ENCODE data around the gene PSKH1. TPM values are rescaled to one million over a fixed set of nuclear protein-coding genes. Genes with fewer than 3 reads are reported as not detected.
"Not testable (repeated sequence)": the region's sequence is repeated elsewhere in the genome, so short reads cannot be mapped to it uniquely, and the experiment has no call there.

Gene PSKH1
- total and polyA plus RNA-seq, 8 donors, result 12.7 to 17.7 (median 15.5) TPM

DNA sequence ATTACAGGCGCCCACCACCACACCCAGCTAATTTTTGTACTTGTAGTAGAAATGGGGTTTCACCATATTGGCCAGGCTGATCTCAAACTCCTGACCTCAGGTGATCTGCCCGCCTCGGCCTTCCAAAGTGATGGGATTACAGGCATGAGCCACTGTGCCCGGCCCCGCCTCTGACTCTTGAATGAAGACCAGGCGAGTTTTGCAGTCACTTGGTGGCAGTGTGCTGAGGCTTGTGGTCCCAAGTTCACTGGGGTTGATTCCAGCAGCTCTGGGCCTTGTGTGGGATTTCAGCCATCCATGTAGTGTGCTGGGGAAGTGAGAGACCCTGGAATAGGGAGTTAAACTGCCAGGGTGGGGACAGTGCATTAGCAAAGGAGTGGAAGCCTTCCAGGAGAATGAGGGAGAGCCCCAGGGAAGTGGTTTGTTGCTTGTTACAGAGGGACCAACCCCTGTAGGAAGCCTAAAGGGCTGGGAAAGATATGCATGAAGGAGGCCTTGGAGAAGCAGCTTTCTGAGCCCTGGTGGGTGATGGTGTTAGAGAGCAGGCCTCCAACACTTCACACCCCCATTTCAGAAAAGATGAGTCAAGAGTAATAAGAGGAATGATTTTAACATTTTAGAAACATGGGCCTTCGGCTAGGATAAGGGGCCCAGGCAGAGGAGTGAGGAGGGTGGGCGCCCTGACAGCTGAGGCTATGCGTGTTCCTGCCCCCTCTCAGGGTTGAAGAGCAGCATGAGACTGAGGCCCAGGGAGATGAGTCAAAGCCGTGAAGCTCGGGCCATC lies 14.5 kb downstream of the PSKH1 start:
- 88 to 89% methylated on average over 11 of the region's 11 CpGs for WGBS, 2 donors
- ATAC-seq (no peak), FAIRE-seq (no peak), DNase-seq (no peak)
- TF ChIP-seq CTCF (IDR thresholded peaks at IDR 0.05), result no peak
- Histone ChIP-seq H3K4me1 (no peaks in the 10 kb centered on the region), H3K27ac (no peak overlapping the region), H3K4me3 (no peak overlapping the region), H3K36me3 (peaks cover 0 to 30% (median 10%) of the 10 kb centered on the region in 3 donors), H3K9me3 (no peaks in the 10 kb centered on the region), H3K27me3 (no peaks in the 10 kb centered on the region)
- intact Hi-C loops (cut with DNase I), result no loop called here

DNA sequence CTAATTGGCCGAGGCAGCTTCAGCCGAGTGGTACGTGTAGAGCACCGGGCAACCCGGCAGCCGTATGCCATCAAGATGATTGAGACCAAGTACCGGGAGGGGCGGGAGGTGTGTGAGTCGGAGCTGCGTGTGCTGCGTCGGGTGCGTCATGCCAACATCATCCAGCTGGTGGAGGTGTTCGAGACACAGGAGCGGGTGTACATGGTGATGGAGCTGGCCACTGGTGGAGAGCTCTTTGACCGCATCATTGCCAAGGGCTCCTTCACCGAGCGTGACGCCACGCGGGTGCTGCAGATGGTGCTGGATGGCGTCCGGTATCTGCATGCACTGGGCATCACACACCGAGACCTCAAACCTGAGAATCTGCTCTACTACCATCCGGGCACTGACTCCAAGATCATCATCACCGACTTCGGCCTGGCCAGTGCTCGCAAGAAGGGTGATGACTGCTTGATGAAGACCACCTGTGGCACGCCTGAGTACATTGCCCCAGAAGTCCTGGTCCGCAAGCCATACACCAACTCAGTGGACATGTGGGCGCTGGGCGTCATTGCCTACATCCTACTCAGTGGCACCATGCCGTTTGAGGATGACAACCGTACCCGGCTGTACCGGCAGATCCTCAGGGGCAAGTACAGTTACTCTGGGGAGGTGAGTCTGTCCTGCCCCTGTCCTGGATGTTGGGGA lies 16.1 kb downstream of the PSKH1 start:
- FAIRE-seq, result no peak
- 95% methylated on average over 36 of the region's 36 CpGs for WGBS, 2 donors
- intact Hi-C loops (cut with DNase I), result no loop called here
- no peak for ATAC-seq
- peaks cover 0 to 25% (median 10%) of the 10 kb centered on the region in 3 donors for H3K36me3 ChIP-seq
- H3K27ac ChIP-seq, result no peak overlapping the region
- H3K4me1 ChIP-seq, result no peaks in the 10 kb centered on the region
- TF ChIP-seq CTCF (IDR thresholded peaks at IDR 0.05), result no peak
- H3K4me3 ChIP-seq, result no peak overlapping the region
- DNase-seq, result peak in 1 of 6 donors; percentile 40
- H3K9me3 ChIP-seq, result no peaks in the 10 kb centered on the region
- H3K27me3 ChIP-seq, result no peaks in the 10 kb centered on the region

- peak in 2 of 4 donors; percentile 19 to 58 for ATAC-seq
- TF ChIP-seq CTCF (IDR thresholded peaks at IDR 0.05), result no peak
- Histone ChIP-seq H3K9me3 (no peaks in the 10 kb centered on the region), H3K4me3 (no peak overlapping the region), H3K27me3 (no peaks in the 10 kb centered on the region), H3K36me3 (peaks cover 0 to 25% (median 10%) of the 10 kb centered on the region in 3 donors), H3K27ac (no peak overlapping the region), H3K4me1 (no peaks in the 10 kb centered on the region)
- WGBS, 2 donors, result 75 to 78% methylated on average over 2 of the region's 2 CpGs
- intact Hi-C loops (cut with DNase I), result no loop called here
- no peak for FAIRE-seq
- no peak for DNase-seq
Observed at GRCh38 chr16:67910158-67910557, 17.1 kb downstream of the PSKH1 start.

DNA sequence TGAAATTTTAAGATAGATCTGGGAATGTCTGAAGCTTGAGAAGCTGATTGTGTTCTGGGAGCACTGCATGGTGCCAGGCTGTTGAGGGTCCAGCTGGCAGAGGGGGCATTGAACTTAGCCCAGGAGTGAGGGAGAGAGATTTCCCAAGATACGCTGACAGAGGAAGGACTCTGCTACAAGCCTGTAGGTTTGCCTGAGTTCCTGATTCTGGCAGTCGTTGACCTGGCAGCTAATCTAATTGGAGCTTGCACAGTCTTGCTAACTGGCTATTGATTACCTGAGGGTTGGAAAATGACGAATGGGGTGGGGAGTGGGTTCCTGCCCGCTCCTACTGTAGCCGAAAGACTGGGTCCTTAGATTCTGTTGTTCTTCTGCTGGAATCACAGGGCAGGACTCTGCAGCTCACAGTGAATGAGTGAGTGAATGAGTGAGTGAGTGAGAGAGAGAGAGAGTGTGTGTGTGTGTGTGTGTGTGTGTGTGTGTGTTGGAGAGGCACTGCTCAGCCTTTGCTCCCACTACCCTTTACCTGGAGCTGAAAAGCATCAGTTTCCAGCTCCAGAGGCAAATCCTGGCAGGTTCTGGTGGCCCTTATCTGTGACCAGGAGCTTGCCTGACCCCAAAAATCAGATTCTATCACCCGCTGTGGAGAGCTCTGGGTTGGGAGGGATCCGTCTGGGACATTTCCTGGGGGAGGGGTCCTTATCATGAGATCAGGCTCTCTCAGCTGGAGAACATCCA lies 21.9 kb downstream of the PSKH1 start:
- intact Hi-C loops (cut with DNase I), result no loop called here
- no peak for TF ChIP-seq CTCF (IDR thresholded peaks at IDR 0.05)
- no peaks in the 10 kb centered on the region for H3K4me1 ChIP-seq
- H3K27ac ChIP-seq, result no peak overlapping the region
- no peak for FAIRE-seq
- H3K36me3 ChIP-seq, result peaks cover 0 to 10% (median 0%) of the 10 kb centered on the region in 3 donors
- no peaks in the 10 kb centered on the region for H3K9me3 ChIP-seq
- no peak overlapping the region for H3K4me3 ChIP-seq
- DNase-seq, result no peak
- no peaks in the 10 kb centered on the region for H3K27me3 ChIP-seq
- 68 to 70% methylated on average over 7 of the region's 7 CpGs for WGBS, 2 donors
- no peak for ATAC-seq

- H3K9me3 ChIP-seq; ATAC-seq; intact Hi-C loops (cut with DNase I); H3K4me3 ChIP-seq; DNase-seq; FAIRE-seq; H3K27ac ChIP-seq; H3K4me1 ChIP-seq; H3K27me3 ChIP-seq; H3K36me3 ChIP-seq: not testable (repeated sequence)
- 70 to 75% methylated on average over 2 of the region's 2 CpGs for WGBS, 2 donors
Observed at GRCh38 chr16:67915496-67915769, 22.4 kb downstream of the PSKH1 start.

Measured in pancreas (tissue), 10 donors.